Measurements from ENCODE around the gene SPEG.

GRCh38 chr2:219388907-219389156 lies 45.8 kb upstream of the SPEG start:
- no peak for TF ChIP-seq CTCF (conservative IDR thresholded peaks at IDR 0.05; ENCODE audit: low read depth, low read length)
- TF ChIP-seq EZH2phosphoT487 (IDR thresholded peaks at IDR 0.05; ENCODE audit: borderline replicate concordance, low read length): no peak
- no peak for TF ChIP-seq EZH2 (IDR thresholded peaks at IDR 0.05; ENCODE audit: low read length, unreplicated experiment)

All from PC-3 (cell line).